K562 (cell line): Measurements from ENCODE around the gene LMBR1. TPM values are rescaled to one million over a fixed set of nuclear protein-coding genes. Genes with fewer than 3 reads are reported as not detected.

Experiments
- AFF1 ChIP-seq, 2 experiments: fragments of 450-650 bp; IDR thresholded peaks; 2 replicates each; pipeline ENCODE4 v1.6.1; 2018; ENCODE audit warnings: mild to moderate bottlenecking in 2 of 2, low read depth in 1 of 2; ENCODE audit not compliant: partially characterized antibody in 2 of 2
- ARID4B ChIP-seq: sonication (generic); formaldehyde crosslinking; IDR thresholded peaks from 2 replicates; pipeline ENCODE4 v1.8.0; 2022; ENCODE audit warnings: mild to moderate bottlenecking, missing genetic modification reagents
- FOXP1 ChIP-seq: sonication (generic); formaldehyde crosslinking; IDR thresholded peaks from 2 replicates; pipeline ENCODE4 v1.8.0; 2022; ENCODE audit warnings: mild to moderate bottlenecking, missing genetic modification reagents
- GTF2A2 ChIP-seq: IDR thresholded peaks from 2 replicates; pipeline ENCODE4 v1.6.1; 2016; ENCODE audit warnings: mild to moderate bottlenecking, missing genetic modification characterization, missing compliant biosample characterization
- ID3 ChIP-seq, 2 experiments: fragments of 250-450 bp in 1 of 2; fragments of 450-650 bp in 1 of 2; sonication (Bioruptor Pico) in 1 of 2; IDR thresholded peaks; 2 replicates each; pipeline versions ENCODE4 v1.6.1 to v1.8.0; 2016 to 2021; ENCODE audit warnings: mild to moderate bottlenecking in 2 of 2, moderate library complexity in 2 of 2, missing compliant biosample characterization in 1 of 2, missing genetic modification characterization in 1 of 2
- MEF2A ChIP-seq: IDR thresholded peaks from 2 replicates; pipeline ENCODE4 v1.6.1; 2011; ENCODE audit warnings: low read depth, mild to moderate bottlenecking, low read length, moderate library complexity; ENCODE audit not compliant: control insufficient read depth
- NR3C1 ChIP-seq: sonication (generic); formaldehyde crosslinking; IDR thresholded peaks from 2 replicates; pipeline ENCODE4 v1.8.1; 2022; ENCODE audit warnings: missing genetic modification reagents
- SMAD1 ChIP-seq: fragments of 150-350 bp; IDR thresholded peaks from 2 replicates; pipeline ENCODE4 v1.6.1; 2014; ENCODE audit warnings: low read length, low read depth; ENCODE audit not compliant: partially characterized antibody
- STAG1 ChIP-seq: sonication (generic); formaldehyde crosslinking; IDR thresholded peaks from 2 replicates; pipeline ENCODE4 v1.5.0; 2020; ENCODE audit warnings: missing genetic modification reagents, borderline replicate concordance
- STAT5A ChIP-seq: IDR thresholded peaks from 2 replicates; pipeline ENCODE4 v1.6.1; 2012; ENCODE audit warnings: low read length, inconsistent platforms, borderline replicate concordance
- ZBTB11 ChIP-seq, 3 experiments: fragments of 200-800 bp in 1 of 3; fragments of 250-450 bp in 1 of 3; fragments of 450-650 bp in 1 of 3; sonication (Bioruptor Pico) in 1 of 3; sonication (Bioruptor generic) in 1 of 3; formaldehyde crosslinking in 1 of 3; IDR thresholded peaks; 2 replicates each; pipeline versions ENCODE4 v1.6.1 to v1.8.0; 2016 to 2022; ENCODE audit warnings: mild to moderate bottlenecking in 2 of 3, missing genetic modification characterization in 2 of 3, missing compliant biosample characterization in 1 of 3, moderate library complexity in 1 of 3
- ZFP30 ChIP-seq: fragments of 250-450 bp; sonication (Bioruptor Pico); IDR thresholded peaks from 2 replicates; pipeline ENCODE4 v1.8.0; 2022; ENCODE audit warnings: moderate library complexity, mild to moderate bottlenecking, inconsistent platforms, borderline replicate concordance
- ZNF444 ChIP-seq: fragments of 250-450 bp; sonication (Bioruptor Pico); IDR thresholded peaks from 2 replicates; pipeline ENCODE4 v1.4.0; 2020; ENCODE audit warnings: mild to moderate bottlenecking, moderate library complexity
- polyA plus RNA-seq, 8 experiments: library from polyadenylated mRNA; depleted of rRNA in 4 of 8; stranded (reverse) in 5 of 8; unstranded in 3 of 8; fragments of >200 nt; fragmentation: Nextera tagmentation in 2 of 8; fragmentation: Illumina TruSeq in 1 of 8; extraction: Ambion mirVana in 2 of 8; extraction: Trizol in 1 of 8; gene quantifications; 2 replicates each; pipeline versions ENCODE4 v1.2.1 to v1.2.3, GENCODE V29; 2011 to 2014; ENCODE audit warnings: inconsistent platforms in 1 of 8, missing spikeins in 1 of 8
- total RNA-seq, 7 experiments: library from RNA; depleted of rRNA in 6 of 7; stranded (reverse); fragments of >200 nt in 6 of 7; fragmentation: Illumina TruSeq in 2 of 7; extraction: Trizol in 2 of 7; gene quantifications; 2 replicates each; pipeline versions ENCODE4 v1.2.1 to v1.2.3, GENCODE V29; 2011 to 2021; ENCODE audit warnings: low replicate concordance in 1 of 7

The LMBR1 gene
- total and polyA plus RNA-seq, 9 of the 15 experiments (the other 6 are each of a cell fraction or from before 2014, with no cell fraction given), result 7.7 to 90.0 (median 59.9) TPM

GRCh38 chr7:156640949-156641485, 252.0 kb downstream of the LMBR1 start (continued):
- TF ChIP-seq AFF1 (IDR thresholded peaks at IDR 0.05; ENCODE audit: low read depth in 1 of 2, partially characterized antibody in 2 of 2) (peak in 1 of 2 experiments; percentile 59), STAT5A (no peak), ZNF444 (CRISPR knock-in tag) (no peak), MEF2A (no peak), GTF2A2 (tag) (no peak), ZFP30 (no peak), ID3 (CRISPR knock-in tag; IDR thresholded peaks at IDR 0.05) (no peak), ID3 (tag; IDR thresholded peaks at IDR 0.05) (peak; percentile 65), STAG1 (CRISPR knock-in tag) (no peak), ARID4B (CRISPR knock-in tag) (no peak; the same call in 1 of the 2 replicates), FOXP1 (CRISPR knock-in tag) (no peak), SMAD1 (no peak), NR3C1 (CRISPR knock-in tag) (no peak), ZBTB11 (CRISPR knock-in tag; IDR thresholded peaks at IDR 0.05) (peak in 1 of 3 experiments; percentile 40; a peak in 3 of 6 replicates)
